MM.1S (cell line): ENCODE data around the gene PRR32.

Experiments
- DNase-seq: peaks from one replicate; pipeline ENCODE4 v3.0.0-alpha.2; 2015
- H2AFZ ChIP-seq: fragments of 300-600 bp; sonication (generic); 2 replicates; pipeline ENCODE4 v1.6.0; 2016; ENCODE audit warnings: antibody characterized with exemption, low read length
- H3F3A ChIP-seq: fragments of 300-600 bp; sonication (generic); 2 replicates; pipeline ENCODE4 v1.6.1; 2016; ENCODE audit warnings: mild to moderate bottlenecking, antibody characterized with exemption, low read length, moderate library complexity, mixed read lengths; ENCODE audit not compliant: insufficient read depth
- H3K27ac ChIP-seq: fragments of 300-600 bp; sonication (generic); 2 replicates; pipeline ENCODE4 v1.5.1; 2016; ENCODE audit warnings: mild to moderate bottlenecking, low read length
- H3K27me3 ChIP-seq: fragments of 300-600 bp; sonication (generic); replicated peaks from 2 replicates; pipeline ENCODE4 v1.6.0; 2016; ENCODE audit warnings: low read length; ENCODE audit not compliant: insufficient read depth
- H3K36me3 ChIP-seq: fragments of 300-600 bp; sonication (generic); replicated peaks from 2 replicates; pipeline ENCODE4 v1.6.1; 2016; ENCODE audit warnings: mild to moderate bottlenecking, low read length, mixed read lengths; ENCODE audit not compliant: insufficient read depth
- H3K4me1 ChIP-seq: fragments of 300-600 bp; sonication (generic); 2 replicates; pipeline ENCODE4 v1.6.1; 2016; ENCODE audit warnings: low read length, mixed read lengths
- H3K4me2 ChIP-seq: fragments of 300-600 bp; sonication (generic); 2 replicates; pipeline ENCODE4 v1.6.0; 2016; ENCODE audit warnings: low read depth, low read length
- H3K4me3 ChIP-seq: fragments of 300-600 bp; sonication (generic); 2 replicates; pipeline ENCODE4 v1.5.1; 2016; ENCODE audit warnings: low read length, mixed read lengths
- H3K79me2 ChIP-seq: fragments of 300-600 bp; sonication (generic); 2 replicates; pipeline ENCODE4 v1.6.1; 2016; ENCODE audit warnings: mixed run types, low read length, mixed read lengths
- H3K9ac ChIP-seq: fragments of 300-600 bp; sonication (generic); 2 replicates; pipeline ENCODE4 v1.6.1; 2016; ENCODE audit warnings: low read length, mixed read lengths
- H3K9me2 ChIP-seq: fragments of 300-600 bp; sonication (generic); replicated peaks from 2 replicates; pipeline ENCODE4 v1.6.1; 2016; ENCODE audit warnings: mild to moderate bottlenecking, low read length, mixed read lengths; ENCODE audit not compliant: insufficient read depth
- H3K9me3 ChIP-seq: fragments of 300-600 bp; sonication (generic); replicated peaks from 2 replicates; pipeline ENCODE4 v1.6.1; 2016; ENCODE audit warnings: mild to moderate bottlenecking, low read length, mixed read lengths; ENCODE audit not compliant: insufficient read depth
- H4K20me1 ChIP-seq: fragments of 300-600 bp; sonication (generic); 2 replicates; pipeline ENCODE4 v1.6.1; 2016; ENCODE audit warnings: mild to moderate bottlenecking, low read length, moderate library complexity, mixed read lengths; ENCODE audit not compliant: insufficient read depth
- EZH2 ChIP-seq: fragments of 300-600 bp; sonication (generic); optimal IDR thresholded peaks from 2 replicates; pipeline ENCODE3; 2017; ENCODE audit warnings: low read depth, mild to moderate bottlenecking, antibody characterized with exemption, low read length, mixed read lengths
- EZH2phosphoT487 ChIP-seq: fragments of 300-600 bp; sonication (generic); IDR thresholded peaks from 2 replicates; pipeline ENCODE4 v1.6.1; 2018; ENCODE audit warnings: antibody characterized with exemption, low read length
- TF ChIP-seq, protein P1 (sequence below): fragments of 300-600 bp; sonication (generic); IDR thresholded peaks from 2 replicates; pipeline ENCODE4 v1.5.1; 2016; ENCODE audit warnings: antibody characterized with exemption, low read length, mixed read lengths

The PRR32 gene

DNA sequence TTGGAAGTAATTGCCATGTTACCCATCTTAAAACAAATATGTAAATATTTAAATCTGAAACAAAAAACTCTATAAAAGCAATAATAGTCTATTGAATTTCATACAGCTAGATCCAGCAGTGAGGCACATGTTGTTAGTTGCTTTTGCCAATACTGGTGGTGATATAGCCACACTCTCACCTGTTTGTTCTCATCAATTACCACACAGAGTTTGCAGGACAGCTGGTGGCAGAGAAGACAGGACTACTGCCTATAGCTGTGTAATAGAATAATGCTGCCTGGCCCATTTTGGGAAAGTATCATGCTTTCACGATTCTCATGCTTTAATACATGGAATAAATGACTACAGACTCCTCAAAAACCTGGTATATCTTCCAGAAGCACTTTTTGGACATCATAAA is 3.7 kb upstream of the PRR32 start:
- no peaks in the 10 kb centered on the region for H3K36me3 ChIP-seq
- no peaks in the 10 kb centered on the region for H3K4me1 ChIP-seq
- no peaks in the 10 kb centered on the region for H3K27me3 ChIP-seq
- H4K20me1 ChIP-seq: no peaks in the 10 kb centered on the region
- H3K9me3 ChIP-seq: no peaks in the 10 kb centered on the region
- no peak overlapping the region for H2AFZ ChIP-seq
- no peak overlapping the region for H3K27ac ChIP-seq
- H3K4me2 ChIP-seq: no peak overlapping the region
- TF ChIP-seq, protein P1, sequence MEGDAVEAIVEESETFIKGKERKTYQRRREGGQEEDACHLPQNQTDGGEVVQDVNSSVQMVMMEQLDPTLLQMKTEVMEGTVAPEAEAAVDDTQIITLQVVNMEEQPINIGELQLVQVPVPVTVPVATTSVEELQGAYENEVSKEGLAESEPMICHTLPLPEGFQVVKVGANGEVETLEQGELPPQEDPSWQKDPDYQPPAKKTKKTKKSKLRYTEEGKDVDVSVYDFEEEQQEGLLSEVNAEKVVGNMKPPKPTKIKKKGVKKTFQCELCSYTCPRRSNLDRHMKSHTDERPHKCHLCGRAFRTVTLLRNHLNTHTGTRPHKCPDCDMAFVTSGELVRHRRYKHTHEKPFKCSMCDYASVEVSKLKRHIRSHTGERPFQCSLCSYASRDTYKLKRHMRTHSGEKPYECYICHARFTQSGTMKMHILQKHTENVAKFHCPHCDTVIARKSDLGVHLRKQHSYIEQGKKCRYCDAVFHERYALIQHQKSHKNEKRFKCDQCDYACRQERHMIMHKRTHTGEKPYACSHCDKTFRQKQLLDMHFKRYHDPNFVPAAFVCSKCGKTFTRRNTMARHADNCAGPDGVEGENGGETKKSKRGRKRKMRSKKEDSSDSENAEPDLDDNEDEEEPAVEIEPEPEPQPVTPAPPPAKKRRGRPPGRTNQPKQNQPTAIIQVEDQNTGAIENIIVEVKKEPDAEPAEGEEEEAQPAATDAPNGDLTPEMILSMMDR: no peak
- TF ChIP-seq EZH2 (no peak), EZH2phosphoT487 (no peak)
- no peaks in the 10 kb centered on the region for H3F3A ChIP-seq
- no peaks in the 10 kb centered on the region for H3K9me2 ChIP-seq
- no peaks in the 10 kb centered on the region for H3K79me2 ChIP-seq
- H3K9ac ChIP-seq: no peak overlapping the region
- no peak overlapping the region for H3K4me3 ChIP-seq
- DNase-seq: no peak

GRCh38 chrX:126820700-126821420 is 1.3 kb downstream of the PRR32 start:
- H3K79me2 ChIP-seq: no peaks in the 10 kb centered on the region
- H3K36me3 ChIP-seq: no peaks in the 10 kb centered on the region
- H3K27me3 ChIP-seq: no peaks in the 10 kb centered on the region
- H3K4me2 ChIP-seq: no peak overlapping the region
- DNase-seq: no peak
- H3K27ac ChIP-seq: no peak overlapping the region
- TF ChIP-seq, protein P1: no peak
- TF ChIP-seq EZH2 (no peak), EZH2phosphoT487 (no peak)
- H3K4me1 ChIP-seq: no peaks in the 10 kb centered on the region
- H3K9me3 ChIP-seq: no peaks in the 10 kb centered on the region
- no peak overlapping the region for H2AFZ ChIP-seq
- H4K20me1 ChIP-seq: no peaks in the 10 kb centered on the region
- no peak overlapping the region for H3K9ac ChIP-seq
- no peak overlapping the region for H3K4me3 ChIP-seq
- H3K9me2 ChIP-seq: no peaks in the 10 kb centered on the region
- no peaks in the 10 kb centered on the region for H3F3A ChIP-seq

DNA sequence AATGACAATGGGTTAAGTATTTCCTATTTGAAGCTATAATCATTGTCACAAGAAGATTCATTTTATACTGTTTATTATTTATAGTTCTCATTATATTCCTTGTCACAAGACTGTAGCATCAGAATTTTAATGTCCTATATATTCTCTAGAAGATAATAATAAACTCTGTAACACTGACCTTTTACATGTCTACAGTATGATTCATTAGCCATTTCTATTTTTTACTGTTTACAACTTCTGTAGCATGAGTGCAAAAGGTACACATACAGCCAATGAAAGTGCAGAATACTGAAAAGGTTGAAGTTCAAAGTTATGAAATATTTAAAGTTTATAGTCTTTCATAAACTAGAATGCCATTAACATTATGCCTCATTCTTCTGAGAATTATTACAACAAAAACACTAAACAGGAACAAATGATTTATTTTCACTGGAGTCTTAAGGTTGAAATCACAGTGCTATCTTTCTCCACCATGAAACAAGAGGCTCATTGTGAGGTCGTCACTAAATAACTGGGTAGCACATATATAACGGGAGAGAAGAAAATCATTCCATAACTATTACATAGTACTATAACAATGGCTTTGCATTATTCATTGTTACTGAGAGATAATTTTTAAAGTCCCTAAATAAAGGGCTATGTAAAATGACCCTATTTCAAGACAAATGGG is 4.9 kb downstream of the PRR32 start:
- TF ChIP-seq EZH2phosphoT487 (no peak), EZH2 (no peak)
- TF ChIP-seq, protein P1: no peak
- Histone ChIP-seq H3F3A (no peaks in the 10 kb centered on the region), H2AFZ (no peak overlapping the region)

More for the DNA sequence above, 4.9 kb downstream of the PRR32 start:
- H3K9ac ChIP-seq: no peak overlapping the region
- no peak overlapping the region for H3K27ac ChIP-seq
- no peak overlapping the region for H3K4me2 ChIP-seq
- no peaks in the 10 kb centered on the region for H3K79me2 ChIP-seq
- H3K4me3 ChIP-seq: no peak overlapping the region
- H3K27me3 ChIP-seq: no peaks in the 10 kb centered on the region
- H3K4me1 ChIP-seq: no peaks in the 10 kb centered on the region
- H3K9me2 ChIP-seq: no peaks in the 10 kb centered on the region
- H3K9me3 ChIP-seq: no peaks in the 10 kb centered on the region
- no peak for DNase-seq
- no peaks in the 10 kb centered on the region for H4K20me1 ChIP-seq
- no peaks in the 10 kb centered on the region for H3K36me3 ChIP-seq
